A549 (cell line): ENCODE measurements around the gene CCDC142. TPM values are rescaled to one million over a fixed set of nuclear protein-coding genes. Genes with fewer than 3 reads are reported as not detected.

ENCODE experiments used
- ATAC-seq, 2 experiments: fragments of 200-7000 bp in 1 of 2; fragments of >200 bp in 1 of 2; cut with Nextera tagmentation in 1 of 2; cut with Tn5 transposase in 1 of 2; 3 replicates each; pipeline versions ENCODE4 v1.8.0 to v1.9.1; 2018 to 2020; ENCODE audit warnings: mild to moderate bottlenecking in 1 of 2, moderate library complexity in 1 of 2
- CTCF ChIA-PET: fragments of 300-600 bp; sonication (Branson Sonifier 250); formaldehyde crosslinking; extraction: SDS; loops from one replicate; lab custom pipeline; 2021; ENCODE audit warnings: antibody characterized with exemption, inconsistent platforms; lab: Yijun Ruan, JAX
- POLR2A ChIA-PET: fragments of 350-600 bp; formaldehyde crosslinking; extraction: SDS; loops from one replicate; lab custom pipeline; 2021; ENCODE audit warnings: antibody characterized with exemption, inconsistent platforms; lab: Yijun Ruan, JAX
- DNase-seq, 2 experiments: peaks; one replicate each; pipeline versions ENCODE4 v3.0.0 to v3.0.0-alpha.2; 2011 to 2016; ENCODE audit warnings: low read depth in 1 of 2, low spot score in 1 of 2
- FAIRE-seq: peaks from 2 replicates; lab custom pipeline; 2011; peaks lifted over from hg19 to GRCh38; lab: Jason Lieb, UNC
- H3K27ac ChIP-seq, 2 experiments: fragments of >200 bp; sonication (Bioruptor Twin); formaldehyde crosslinking; 3 replicates each; pipeline ENCODE4 v1.5.1; 2016 to 2017
- H3K4me1 ChIP-seq: fragments of >200 bp; sonication (Bioruptor Twin); formaldehyde crosslinking; 3 replicates; pipeline ENCODE4 v1.6.1; 2016
- H3K4me2 ChIP-seq: fragments of >200 bp; sonication (Bioruptor Twin); formaldehyde crosslinking; 3 replicates; pipeline ENCODE4 v1.6.1; 2016
- H3K4me3 ChIP-seq: fragments of >200 bp; sonication (Bioruptor Twin); formaldehyde crosslinking; 3 replicates; pipeline ENCODE4 v1.5.1; 2016
- H3K9me3 ChIP-seq: fragments of >200 bp; sonication (Bioruptor Twin); formaldehyde crosslinking; 3 replicates; pipeline ENCODE4 v1.6.1; 2016
- BCL3 ChIP-seq: fragments of >200 bp; sonication (Bioruptor Twin); formaldehyde crosslinking; IDR thresholded peaks from 3 replicates; pipeline ENCODE4 v1.6.1; 2016
- CBX2 ChIP-seq: fragments of 200-600 bp; sonication (generic); IDR thresholded peaks from 2 replicates; pipeline ENCODE4 v1.6.1; 2016; ENCODE audit warnings: low read depth, mild to moderate bottlenecking, borderline replicate concordance
- CHD2 ChIP-seq: fragments of 150-350 bp; IDR thresholded peaks from 2 replicates; pipeline ENCODE4 v1.6.1; 2014; ENCODE audit warnings: low read length; ENCODE audit not compliant: partially characterized antibody
- CHD4 ChIP-seq: fragments of 200-600 bp; sonication (generic); IDR thresholded peaks from 2 replicates; pipeline ENCODE4 v1.6.1; 2016; ENCODE audit warnings: antibody characterized with exemption, mild to moderate bottlenecking, borderline replicate concordance
- EHF ChIP-seq: fragments of 250-450 bp; sonication (Bioruptor Pico); IDR thresholded peaks from 2 replicates; pipeline ENCODE4 v1.5.0; 2020; ENCODE audit warnings: mild to moderate bottlenecking
- ELK1 ChIP-seq: fragments of 150-350 bp; IDR thresholded peaks from 2 replicates; pipeline ENCODE4 v1.6.1; 2014; ENCODE audit warnings: low read depth, mild to moderate bottlenecking, low read length
- ESRRA ChIP-seq: fragments of 150-350 bp; IDR thresholded peaks from 2 replicates; pipeline ENCODE4 v1.6.1; 2014; ENCODE audit warnings: mild to moderate bottlenecking, low read length, borderline replicate concordance
- FOSL2 ChIP-seq, 2 experiments: fragments of 450-650 bp in 1 of 2; fragments of >200 bp in 1 of 2; sonication (Bioruptor Twin) in 1 of 2; formaldehyde crosslinking; IDR thresholded peaks; 2 replicates each; pipeline versions ENCODE4 v1.5.0 to v1.6.1; 2016 to 2020; ENCODE audit warnings: mild to moderate bottlenecking in 1 of 2, moderate library complexity in 1 of 2
- HES2 ChIP-seq: fragments of >200 bp; sonication (Bioruptor Twin); formaldehyde crosslinking; IDR thresholded peaks from 2 replicates; pipeline ENCODE4 v1.6.1; 2016
- HOXA7 ChIP-seq: fragments of 250-450 bp; sonication (Bioruptor Pico); IDR thresholded peaks from 2 replicates; pipeline ENCODE4 v1.5.0; 2020; ENCODE audit warnings: mild to moderate bottlenecking, moderate library complexity
- HOXB13 ChIP-seq: fragments of 250-450 bp; sonication (Bioruptor Pico); IDR thresholded peaks from 2 replicates; pipeline ENCODE4 v1.5.0; 2020; ENCODE audit warnings: low read depth, mild to moderate bottlenecking, moderate library complexity
- JUN ChIP-seq, 2 experiments: fragments of >200 bp; sonication (Bioruptor Twin); formaldehyde crosslinking; IDR thresholded peaks; 2 replicates in 1 of 2; 3 replicates in 1 of 2; pipeline ENCODE4 v1.6.1; 2016 to 2017
- KDM5A ChIP-seq: fragments of 200-600 bp; sonication (generic); IDR thresholded peaks from 2 replicates; pipeline ENCODE4 v1.6.1; 2016; ENCODE audit warnings: antibody characterized with exemption, mild to moderate bottlenecking
- MAFK ChIP-seq: fragments of 450-650 bp; IDR thresholded peaks from 2 replicates; pipeline ENCODE4 v1.6.1; 2014; ENCODE audit not compliant: partially characterized antibody
- MYC ChIP-seq: IDR thresholded peaks from 2 replicates; pipeline ENCODE4 v1.6.1; 2012; ENCODE audit warnings: mild to moderate bottlenecking, inconsistent platforms, low read length, improper control_type of control experiment, borderline replicate concordance
- NFE2L2 ChIP-seq: fragments of 150-350 bp; conservative IDR thresholded peaks from 2 replicates; pipeline ENCODE4 v1.6.1; 2014; ENCODE audit warnings: low read length
- NPAS2 ChIP-seq: fragments of 250-450 bp; sonication (Bioruptor Pico); IDR thresholded peaks from 2 replicates; pipeline ENCODE4 v1.8.0; 2022; ENCODE audit warnings: mild to moderate bottlenecking, moderate library complexity, borderline replicate concordance
- NR3C1 ChIP-seq: fragments of >200 bp; sonication (Bioruptor Twin); formaldehyde crosslinking; IDR thresholded peaks from 3 replicates; pipeline ENCODE4 v1.6.1; 2017
- PHF8 ChIP-seq: fragments of 200-600 bp; sonication (generic); IDR thresholded peaks from 2 replicates; pipeline ENCODE4 v1.6.1; 2016; ENCODE audit warnings: low read depth, mild to moderate bottlenecking, antibody characterized with exemption, moderate library complexity, borderline replicate concordance
- RAD21 ChIP-seq, 2 experiments: fragments of >200 bp in 1 of 2; sonication (Bioruptor Twin) in 1 of 2; formaldehyde crosslinking in 1 of 2; IDR thresholded peaks in 1 of 2; conservative IDR thresholded peaks in 1 of 2; 2 replicates in 1 of 2; 3 replicates in 1 of 2; pipeline ENCODE4 v1.6.1; 2012 to 2018; ENCODE audit warnings: inconsistent platforms in 1 of 2
- RCOR1 ChIP-seq: fragments of 150-350 bp; IDR thresholded peaks from 2 replicates; pipeline ENCODE4 v1.6.1; 2014; ENCODE audit warnings: antibody characterized with exemption, low read length, low read depth
- REST ChIP-seq: fragments of 200-600 bp; sonication (generic); IDR thresholded peaks from 2 replicates; pipeline ENCODE4 v1.6.1; 2016; ENCODE audit warnings: antibody characterized with exemption, mild to moderate bottlenecking, moderate library complexity
- RFX5 ChIP-seq: fragments of 450-650 bp; IDR thresholded peaks from 2 replicates; pipeline ENCODE4 v1.7.1; 2014; ENCODE audit warnings: antibody characterized with exemption, mild to moderate bottlenecking, moderate library complexity
- ZNF302 ChIP-seq: fragments of 250-450 bp; sonication (Bioruptor Pico); IDR thresholded peaks from 2 replicates; pipeline ENCODE4 v1.9.0; 2021; ENCODE audit warnings: inconsistent platforms, mild to moderate bottlenecking, moderate library complexity
- WGBS: methylation state at CpG from one replicate; pipeline ENCODE4 v1.1.6; 2017; ENCODE audit errors: missing lambda C conversion rate; 5-methylcytosine and 5-hydroxymethylcytosine counted together
- polyA plus RNA-seq, 4 experiments: library from polyadenylated mRNA; depleted of rRNA in 3 of 4; stranded (reverse); fragments of >200 nt; fragmentation: RNase III in 1 of 4; extraction: RNeasy Plus Mini Kit Qiagen cat#74134 plus additional on column Dnase treatment in 1 of 4; gene quantifications; 2 replicates in 3 of 4; 3 replicates in 1 of 4; pipeline ENCODE4 v1.2.3, GENCODE V29; 2011 to 2017

Gene CCDC142
- polyA plus RNA-seq, 2 of the 4 experiments (the other 2 are of a cell fraction): 6.8 to 12.8 TPM

DNA sequence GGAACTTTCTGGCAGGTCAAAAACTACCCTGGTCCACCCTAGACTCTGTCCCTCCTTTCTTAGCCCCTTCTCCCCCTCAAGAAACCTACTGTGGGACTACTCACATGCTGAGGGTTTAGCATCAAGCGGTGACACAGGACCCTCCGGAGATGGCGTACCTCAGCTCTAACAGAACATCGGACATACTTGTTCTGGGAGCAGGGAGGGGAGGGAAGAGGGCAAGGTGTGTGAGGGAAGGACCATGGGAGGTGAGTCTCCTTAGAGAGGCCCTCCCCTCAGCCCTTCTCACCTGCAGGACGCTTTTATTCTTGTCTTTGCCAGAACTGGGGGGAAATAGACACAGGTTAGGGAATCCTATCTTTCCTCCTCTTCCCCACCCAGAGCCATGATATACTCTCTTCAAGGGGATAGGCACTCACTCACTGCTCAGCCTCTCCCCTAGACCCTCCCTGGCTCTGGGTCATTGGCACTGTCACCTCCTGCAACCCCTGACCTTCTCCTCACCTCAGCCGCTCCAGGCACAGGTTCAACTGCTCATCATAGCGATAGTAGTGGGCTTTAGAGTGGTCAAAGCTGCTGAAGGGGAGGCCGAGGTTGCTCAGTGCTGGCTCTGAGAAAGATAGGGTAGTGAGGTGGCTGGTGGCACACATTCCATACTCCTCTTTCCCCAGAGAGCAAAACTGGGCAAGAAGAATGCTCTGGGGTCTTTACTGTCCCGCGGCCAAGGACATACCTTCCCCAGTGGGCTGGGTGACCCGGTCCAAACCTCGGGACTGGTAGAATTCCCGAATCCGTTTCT, 22.8 kb upstream of the CCDC142 start:
- POLR2A ChIA-PET: interaction anchor here (0.8 to 1.8 kb wide), 2 partner anchors 23 to 24 kb away, joined by 3 to 6 read pairs; partner anchors contain the start of genes AUP1, CCDC142, HTRA2 and TTC31
- H3K9me3 ChIP-seq: no peaks in the 10 kb centered on the region
- peak overlapping the region; percentile 94 for H3K4me2 ChIP-seq
- H3K4me3 ChIP-seq: peak overlapping the region; percentile 78; the same call in 2 of the 3 replicates
- WGBS: 90% methylated on average over 14 of the region's 14 CpGs
- peaks cover 33% of the 10 kb centered on the region for H3K4me1 ChIP-seq
- DNase-seq: no peak
- no peak for ATAC-seq
- TF ChIP-seq CHD2 (no peak), ZNF302 (CRISPR knock-in tag) (no peak), CBX2 (no peak), FOSL2 (IDR thresholded peaks at IDR 0.05) (no peak), FOSL2 (CRISPR knock-in tag; IDR thresholded peaks at IDR 0.05) (no peak), ESRRA (no peak), HOXB13 (CRISPR knock-in tag) (no peak), JUN (IDR thresholded peaks at IDR 0.05) (no peak), REST (no peak), NFE2L2 (no peak), MYC (no peak), ELK1 (no peak), PHF8 (no peak), RFX5 (no peak), KDM5A (no peak), NR3C1 (no peak), RAD21 (conservative IDR thresholded peaks at IDR 0.05 in 1 of 2, IDR thresholded peaks at IDR 0.05 in 1 of 2) (no peak), EHF (CRISPR knock-in tag) (no peak)
- H3K27ac ChIP-seq: peak overlapping the region in 1 of 2 experiments; percentile 95; a peak in 3 of 6 replicates
- FAIRE-seq: no peak
- CTCF ChIA-PET: interaction anchor here (0.7 to 15.5 kb wide), 11 partner anchors 9 to 87 kb away, joined by 3 to 184 read pairs (median 5); partner anchors contain the start of genes AUP1, CCDC142, HTRA2 and TTC31

GRCh38 chr2:74504591-74504990, 21.8 kb upstream of the CCDC142 start:
- CTCF ChIA-PET: interaction anchor here (0.7 to 15.5 kb wide), 8 partner anchors 15 to 84 kb away, joined by 3 to 184 read pairs (median 5); partner anchors contain the start of genes AUP1, C2orf81, CCDC142 and HTRA2
- ATAC-seq (no peak), FAIRE-seq (no peak), DNase-seq (no peak)
- 0 out of 6 replicates have a peak overlapping the region, but pooled peaks of 1 of the 2 experiments have one; percentile 96 for H3K27ac ChIP-seq
- TF ChIP-seq HOXB13 (CRISPR knock-in tag) (no peak), ZNF302 (CRISPR knock-in tag) (no peak), HES2 (no peak), CHD4 (no peak), BCL3 (no peak), MAFK (no peak), NPAS2 (CRISPR knock-in tag) (no peak), CBX2 (no peak), KDM5A (no peak), HOXA7 (CRISPR knock-in tag) (no peak), RFX5 (no peak), RCOR1 (no peak), ELK1 (no peak)
- H3K4me3 ChIP-seq: no peak overlapping the region
- no peak overlapping the region; the same call in 2 of the 3 replicates for H3K4me2 ChIP-seq
- H3K4me1 ChIP-seq: peaks cover 33% of the 10 kb centered on the region
- no peaks in the 10 kb centered on the region for H3K9me3 ChIP-seq
- POLR2A ChIA-PET: interaction anchor here (0.7 to 0.9 kb wide), 3 partner anchors 11 to 46 kb away, joined by 3 to 6 read pairs (median 3); partner anchors contain the start of genes HTRA2 and WBP1
- WGBS: 88% methylated on average over 3 of the region's 3 CpGs
